ENCODE results near the gene OR52E5. TPM values are rescaled to one million over a fixed set of nuclear protein-coding genes. Genes with fewer than 3 reads are reported as not detected.
A peak's percentile ranks its signal among the peaks of the same experiment; 100 is the strongest.

OR52E5 gene
- not detected for total RNA-seq

DNA sequence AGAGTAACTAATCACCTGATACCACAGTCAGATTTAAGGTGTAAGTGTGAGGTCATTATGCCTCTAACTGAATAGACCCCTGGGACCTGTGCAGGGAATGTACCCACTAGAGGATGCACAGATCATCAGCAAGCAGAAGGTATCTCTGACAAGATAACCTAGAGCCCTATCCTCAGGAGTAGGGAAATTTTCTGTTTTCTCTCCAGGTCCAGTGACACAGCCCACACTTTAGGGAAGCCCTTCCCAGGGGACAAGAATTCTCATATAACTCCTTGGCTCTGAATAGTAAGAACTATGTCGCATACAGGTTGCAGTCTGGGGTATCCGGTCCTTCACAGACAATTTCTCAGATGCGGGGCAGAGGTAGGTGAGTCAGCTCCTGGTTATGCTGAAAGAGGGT, at the start of gene OR52E5:
Gene OR52E5, plus strand, starts transcription at position 301 of the 400 bp plus-strand sequence. CDS start 7,569 bp downstream, outside the sequence.
- Mint-ChIP-seq H3K4me1 (no peaks in the 10 kb centered on the region), H3K9me3 (no peaks in the 10 kb centered on the region), H3K27ac (no peak within 1 kb of the TSS), H3K4me3 (no peak within 1 kb of the TSS), H3K27me3 (peaks cover 22% of the 10 kb centered on the region), H3K36me3 (no peaks in the 10 kb centered on the region)
- DNase-seq = no peak

DNA sequence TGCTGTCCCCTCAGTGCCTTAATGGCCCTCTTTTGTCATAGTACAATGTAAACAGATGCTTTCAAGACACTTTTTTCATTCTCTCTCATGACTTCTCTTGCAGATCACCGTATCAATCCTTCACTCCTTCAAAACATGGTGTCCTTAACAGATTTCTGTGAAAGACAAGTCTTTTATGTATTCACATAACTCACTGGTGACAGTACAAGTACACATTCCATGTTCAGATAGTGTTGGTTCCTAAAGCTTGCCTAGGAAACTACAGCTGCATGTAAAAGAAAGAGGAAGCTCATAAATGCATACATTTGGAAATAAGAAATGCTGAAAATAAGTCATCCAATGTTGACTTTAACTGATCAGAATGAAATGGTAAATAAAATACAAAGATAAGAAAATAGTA, 46.3 kb upstream of the OR52E5 start:
- no peaks in the 10 kb centered on the region for H3K4me1 Mint-ChIP-seq
- no peak for DNase-seq
- H3K27me3 Mint-ChIP-seq = no peaks in the 10 kb centered on the region
- H3K36me3 Mint-ChIP-seq = no peaks in the 10 kb centered on the region
- no peak overlapping the region for H3K4me3 Mint-ChIP-seq
- H3K9me3 Mint-ChIP-seq = peaks cover 1% of the 10 kb centered on the region
- no peak overlapping the region for H3K27ac Mint-ChIP-seq

DNA sequence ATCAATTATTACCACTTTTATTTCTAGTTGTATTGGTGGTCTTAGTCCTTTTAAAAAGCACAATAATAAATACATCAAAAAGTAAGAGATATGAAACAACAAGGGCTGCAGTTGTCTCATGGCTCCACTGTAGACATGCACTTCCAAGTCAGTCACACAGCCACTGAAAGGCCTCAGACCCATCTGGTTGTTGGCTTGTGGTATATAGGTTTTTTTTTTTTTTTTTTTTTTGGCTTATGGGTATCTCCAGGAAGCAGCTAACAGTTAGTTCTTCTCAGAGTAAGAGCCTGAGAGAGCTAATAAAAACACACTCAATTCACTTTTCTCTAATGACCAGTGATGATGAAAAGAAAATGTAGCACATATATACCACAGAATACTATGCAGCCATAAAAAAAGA, 45.3 kb upstream of the OR52E5 start:
- H3K4me1 Mint-ChIP-seq = no peaks in the 10 kb centered on the region
- H3K27me3 Mint-ChIP-seq = peaks cover 4% of the 10 kb centered on the region
- no peak overlapping the region for H3K4me3 Mint-ChIP-seq
- no peak overlapping the region for H3K27ac Mint-ChIP-seq
- H3K9me3 Mint-ChIP-seq = peaks cover 1% of the 10 kb centered on the region
- H3K36me3 Mint-ChIP-seq = no peaks in the 10 kb centered on the region
- no peak for DNase-seq

DNA sequence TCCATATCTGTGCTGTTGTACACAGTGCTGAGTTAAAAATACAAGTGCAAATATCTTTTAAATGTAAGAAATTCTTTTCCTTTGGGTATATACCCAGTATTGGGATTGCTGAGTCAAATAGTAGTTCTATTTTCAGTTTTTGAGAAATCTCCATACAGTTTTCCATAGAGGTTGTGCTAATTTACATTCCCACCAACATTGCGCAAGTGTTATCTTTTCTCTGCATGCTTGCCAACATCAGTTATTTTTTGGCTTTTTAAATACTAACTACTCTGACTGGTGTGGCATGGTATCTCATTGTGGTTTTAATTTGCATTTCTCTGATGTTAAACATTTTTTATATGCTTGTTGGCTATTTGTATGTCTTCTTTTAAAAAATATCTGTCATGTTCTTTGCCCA, 42.0 kb upstream of the OR52E5 start:
- peaks cover 1% of the 10 kb centered on the region for H3K9me3 Mint-ChIP-seq
- no peaks in the 10 kb centered on the region for H3K36me3 Mint-ChIP-seq
- no peak overlapping the region for H3K4me3 Mint-ChIP-seq
- no peak for DNase-seq
- peaks cover 15% of the 10 kb centered on the region for H3K27me3 Mint-ChIP-seq
- no peaks in the 10 kb centered on the region for H3K4me1 Mint-ChIP-seq
- H3K27ac Mint-ChIP-seq = no peak overlapping the region

DNA sequence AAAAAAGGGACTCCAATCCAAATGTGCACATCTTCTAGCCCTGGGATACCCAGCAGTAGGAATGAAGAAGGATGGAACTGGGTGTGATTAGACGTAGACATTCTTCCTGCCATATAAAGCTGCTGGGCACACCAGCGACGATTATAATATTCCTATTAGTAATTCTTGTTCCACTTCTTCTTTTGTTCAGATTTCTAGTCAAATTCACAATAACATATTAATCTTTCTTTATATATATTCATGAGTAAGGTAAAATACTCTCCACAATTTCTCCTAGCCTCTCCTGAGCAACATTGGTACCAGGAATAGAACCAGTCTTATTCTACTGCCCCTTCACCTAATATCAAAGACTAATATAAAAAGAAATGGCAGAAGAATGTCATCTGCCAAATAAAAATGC, 35.4 kb upstream of the OR52E5 start, which contains the start of gene OR52E8:
Gene OR52E8, minus strand, starts transcription at position 101 of the 400 bp plus-strand sequence. Its CDS starts 0 bp downstream, at position 101.
- Mint-ChIP-seq H3K27ac (no peak within 1 kb of the TSS), H3K36me3 (no peaks in the 10 kb centered on the region), H3K4me1 (no peaks in the 10 kb centered on the region), H3K27me3 (peaks cover 12% of the 10 kb centered on the region), H3K9me3 (no peaks in the 10 kb centered on the region), H3K4me3 (no peak within 1 kb of the TSS)
- DNase-seq = no peak

DNA sequence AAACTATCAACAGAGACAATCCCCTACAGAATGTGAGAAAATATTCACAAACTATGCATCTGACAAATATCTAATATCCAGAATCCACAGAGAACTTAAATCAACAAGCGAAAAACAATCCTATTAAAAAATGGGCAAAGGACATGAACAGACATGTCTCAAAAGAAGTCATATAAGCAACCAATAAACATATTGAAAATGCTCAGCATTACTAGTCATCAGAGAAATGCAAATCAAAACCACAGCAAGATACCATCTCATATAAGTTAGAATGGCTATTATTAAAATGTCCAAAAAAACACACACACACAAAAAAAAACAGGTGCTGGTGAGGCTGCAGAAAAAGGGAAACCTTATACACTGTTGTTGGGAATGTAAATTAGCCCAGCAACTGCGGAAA, 27.2 kb upstream of the OR52E5 start:
- H3K27me3 Mint-ChIP-seq = peaks cover 28% of the 10 kb centered on the region
- no peaks in the 10 kb centered on the region for H3K4me1 Mint-ChIP-seq
- H3K27ac Mint-ChIP-seq = no peak overlapping the region
- H3K9me3 Mint-ChIP-seq = peaks cover 2% of the 10 kb centered on the region
- H3K36me3 Mint-ChIP-seq = no peaks in the 10 kb centered on the region
- H3K4me3 Mint-ChIP-seq = no peak overlapping the region
- no peak for DNase-seq

DNA sequence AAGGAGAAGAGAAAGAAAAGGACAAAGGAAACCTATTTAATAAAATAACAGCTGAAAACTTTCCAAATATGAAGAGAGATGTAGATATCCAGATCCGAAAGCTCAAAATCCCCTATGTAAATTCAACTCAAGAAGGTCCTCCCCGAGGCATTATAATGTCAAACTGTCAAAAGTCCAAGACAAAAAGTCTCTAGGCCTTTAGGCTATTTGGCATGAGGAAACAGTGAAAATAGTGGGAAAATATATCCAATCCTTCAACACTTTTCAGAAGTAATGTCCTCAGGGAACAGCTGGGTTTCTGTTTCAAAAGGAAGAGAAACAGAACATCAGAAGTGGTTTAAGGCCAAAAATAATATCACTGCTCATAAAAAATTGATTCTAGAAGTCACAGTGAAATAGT, 14.4 kb upstream of the OR52E5 start:
- no peak for DNase-seq
- H3K9me3 Mint-ChIP-seq = peaks cover under 1% of the 10 kb centered on the region
- no peaks in the 10 kb centered on the region for H3K36me3 Mint-ChIP-seq
- no peak overlapping the region for H3K4me3 Mint-ChIP-seq
- H3K4me1 Mint-ChIP-seq = no peaks in the 10 kb centered on the region
- peaks cover 12% of the 10 kb centered on the region for H3K27me3 Mint-ChIP-seq
- H3K27ac Mint-ChIP-seq = no peak overlapping the region

DNA sequence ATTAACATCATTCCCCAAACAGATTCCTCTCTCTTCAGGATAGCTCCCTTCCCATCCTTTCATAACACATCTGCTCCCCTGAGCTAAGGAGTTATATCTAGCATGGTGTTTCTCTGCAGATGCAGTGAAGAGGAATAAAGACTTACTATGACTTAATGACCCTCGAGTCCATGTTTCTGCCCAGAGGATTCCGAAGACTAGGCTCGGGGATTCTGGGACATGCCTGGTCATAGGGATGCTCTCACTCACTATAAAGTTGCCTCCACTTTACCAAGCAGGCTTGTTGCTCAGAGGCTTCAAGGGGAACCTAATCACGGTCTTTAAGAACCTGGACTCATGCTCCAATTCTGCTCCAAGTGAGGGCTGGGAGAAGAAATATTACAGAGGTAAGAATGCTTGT, 12.7 kb upstream of the OR52E5 start, which contains the start of gene OR52E4:
Gene OR52E4, plus strand, starts transcription at position 301 of the 400 bp plus-strand sequence. CDS start 3,664 bp downstream, outside the sequence.
- H3K27ac Mint-ChIP-seq = no peak within 1 kb of the TSS
- peaks cover 19% of the 10 kb centered on the region for H3K27me3 Mint-ChIP-seq
- no peak for DNase-seq
- H3K9me3 Mint-ChIP-seq = no peaks in the 10 kb centered on the region
- H3K4me1 Mint-ChIP-seq = no peaks in the 10 kb centered on the region
- no peak within 1 kb of the TSS for H3K4me3 Mint-ChIP-seq
- no peaks in the 10 kb centered on the region for H3K36me3 Mint-ChIP-seq

DNA sequence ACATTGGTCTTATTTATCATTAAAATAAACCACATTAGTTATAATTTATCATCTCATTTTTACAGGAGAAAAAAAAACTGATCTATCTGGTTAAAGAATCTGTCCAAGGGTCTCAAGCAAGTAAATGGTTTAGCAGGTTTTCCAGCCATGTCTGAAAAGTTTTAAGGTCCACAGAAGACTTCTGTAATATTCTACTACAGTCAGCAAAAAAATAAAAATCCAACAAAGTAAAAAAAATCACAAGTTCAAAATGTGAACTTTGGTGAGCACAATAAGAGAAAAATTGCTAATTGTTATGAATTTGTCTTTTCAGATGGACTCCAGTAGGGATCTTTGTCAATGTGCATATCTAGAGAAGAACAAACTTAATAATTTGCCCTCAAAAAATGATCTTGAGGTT, 11.3 kb upstream of the OR52E5 start:
- peaks cover 22% of the 10 kb centered on the region for H3K27me3 Mint-ChIP-seq
- no peak overlapping the region for H3K4me3 Mint-ChIP-seq
- no peak for DNase-seq
- no peak overlapping the region for H3K27ac Mint-ChIP-seq
- no peaks in the 10 kb centered on the region for H3K36me3 Mint-ChIP-seq
- no peaks in the 10 kb centered on the region for H3K4me1 Mint-ChIP-seq
- H3K9me3 Mint-ChIP-seq = no peaks in the 10 kb centered on the region

DNA sequence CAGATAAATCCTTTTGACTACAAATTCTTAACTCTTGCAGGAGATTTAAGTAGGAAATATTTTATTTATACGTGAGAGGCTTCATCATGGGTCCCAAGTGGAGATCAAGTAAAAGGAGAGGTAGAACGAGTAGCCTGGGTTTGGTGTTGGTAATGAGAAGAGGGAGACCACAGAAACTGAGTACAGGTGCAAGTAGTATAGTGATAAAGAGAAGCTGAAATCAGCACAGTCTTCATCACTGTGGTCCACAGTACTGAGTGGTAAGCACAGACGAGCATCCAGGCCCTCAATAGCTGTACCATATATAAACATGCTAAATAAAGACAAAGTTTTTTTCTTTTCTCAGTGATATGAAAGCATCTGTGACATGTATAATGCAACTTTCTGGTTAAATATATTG, 5.8 kb upstream of the OR52E5 start:
- DNase-seq = no peak
- H3K27ac Mint-ChIP-seq = no peak overlapping the region
- H3K9me3 Mint-ChIP-seq = no peaks in the 10 kb centered on the region
- H3K36me3 Mint-ChIP-seq = no peaks in the 10 kb centered on the region
- peaks cover 31% of the 10 kb centered on the region for H3K27me3 Mint-ChIP-seq
- no peaks in the 10 kb centered on the region for H3K4me1 Mint-ChIP-seq
- no peak overlapping the region for H3K4me3 Mint-ChIP-seq

DNA sequence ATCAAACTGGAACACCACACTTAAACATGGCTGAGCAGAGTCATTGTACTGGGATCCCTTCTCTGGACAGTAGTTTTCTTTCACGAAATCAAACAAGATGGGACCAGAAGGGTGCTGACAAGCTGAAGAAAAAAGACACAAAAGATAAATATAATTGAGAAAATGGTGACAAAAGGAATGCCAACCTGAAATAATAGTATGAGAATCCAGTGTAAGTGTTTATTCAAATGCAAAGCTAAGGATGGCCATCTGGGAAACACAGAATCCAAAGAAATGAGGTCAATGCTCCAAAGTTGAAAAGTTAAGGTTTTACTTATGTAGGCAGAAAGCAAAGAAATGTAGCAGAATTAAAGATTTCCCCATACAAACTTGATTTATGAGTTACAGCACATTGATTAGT, 5.3 kb upstream of the OR52E5 start:
- peaks cover 26% of the 10 kb centered on the region for H3K27me3 Mint-ChIP-seq
- H3K4me1 Mint-ChIP-seq = no peaks in the 10 kb centered on the region
- no peak for DNase-seq
- no peak overlapping the region for H3K27ac Mint-ChIP-seq
- H3K9me3 Mint-ChIP-seq = no peaks in the 10 kb centered on the region
- H3K36me3 Mint-ChIP-seq = no peaks in the 10 kb centered on the region
- no peak overlapping the region for H3K4me3 Mint-ChIP-seq

DNA sequence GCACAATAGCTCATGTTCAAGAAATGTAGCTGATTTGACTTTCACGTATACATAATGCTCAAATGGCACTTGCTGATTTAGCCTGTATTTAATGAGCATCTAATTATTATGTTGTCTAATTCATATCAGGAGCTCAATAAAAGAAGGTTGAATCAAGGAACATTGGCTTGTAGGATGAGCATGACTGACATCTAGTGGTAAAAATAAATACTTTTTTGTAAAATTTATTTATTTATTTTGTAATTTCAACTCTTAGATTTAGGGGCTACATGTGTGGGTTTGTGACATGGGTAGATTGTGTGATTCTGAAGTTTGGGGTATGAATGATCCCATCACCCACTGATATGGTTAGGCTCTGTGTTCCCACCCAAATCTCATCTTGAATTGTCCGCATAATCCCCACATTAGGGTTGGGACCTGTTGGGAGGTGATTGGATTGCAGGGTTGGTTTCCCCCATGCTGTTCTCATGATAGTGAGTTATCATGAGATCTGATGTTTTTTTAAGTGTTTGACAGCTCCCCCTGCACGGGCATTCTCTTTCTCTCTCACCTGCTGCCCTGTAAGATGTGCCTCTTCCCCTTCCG, 1.7 kb upstream of the OR52E5 start:
- H3K36me3 Mint-ChIP-seq = no peaks in the 10 kb centered on the region
- H3K4me1 Mint-ChIP-seq = no peaks in the 10 kb centered on the region
- no peak for DNase-seq
- no peaks in the 10 kb centered on the region for H3K9me3 Mint-ChIP-seq
- H3K27ac Mint-ChIP-seq = no peak overlapping the region
- peaks cover 31% of the 10 kb centered on the region for H3K27me3 Mint-ChIP-seq
- no peak overlapping the region for H3K4me3 Mint-ChIP-seq

DNA sequence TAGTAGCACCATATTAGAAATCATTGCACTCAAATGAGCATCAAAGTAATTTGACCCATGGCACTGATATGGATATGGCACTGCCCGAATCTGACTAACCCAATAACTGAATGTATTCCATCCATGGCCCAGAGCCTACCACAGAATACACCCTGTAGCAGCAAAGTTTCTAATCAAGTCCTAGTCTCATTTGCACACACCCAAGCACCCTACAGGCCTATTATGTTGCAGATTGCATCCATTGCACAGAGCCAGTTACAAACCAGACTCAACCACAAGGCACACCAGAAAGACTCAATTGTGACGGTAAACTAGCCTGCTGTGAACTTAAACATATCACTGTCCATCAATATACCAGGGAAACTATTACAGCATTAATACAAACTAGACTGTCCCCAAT, 6.5 kb downstream of the OR52E5 start:
- Mint-ChIP-seq H3K36me3 (no peaks in the 10 kb centered on the region), H3K4me3 (no peak overlapping the region), H3K27me3 (peaks cover 9% of the 10 kb centered on the region), H3K27ac (no peak overlapping the region), H3K4me1 (no peaks in the 10 kb centered on the region), H3K9me3 (no peaks in the 10 kb centered on the region)
- DNase-seq = no peak

DNA sequence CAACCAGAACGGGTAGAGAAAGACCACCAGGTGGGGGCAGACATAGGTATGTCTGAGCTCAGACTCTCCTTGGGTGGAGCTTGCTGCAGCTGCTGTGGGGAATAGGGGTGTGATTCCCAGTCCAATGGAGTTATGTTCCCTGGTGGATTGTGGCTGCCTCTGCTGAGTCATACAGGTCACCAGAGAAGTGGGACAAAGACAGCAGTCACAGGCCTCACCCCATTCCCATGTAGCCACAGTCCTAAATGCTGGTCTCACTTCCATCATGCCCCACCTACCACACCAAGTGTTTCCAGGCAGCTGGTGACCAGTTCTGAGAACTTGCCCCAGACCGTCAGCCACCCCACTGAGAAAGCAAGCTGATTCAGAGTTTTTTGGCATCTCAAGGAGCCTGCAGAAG, 17.5 kb downstream of the OR52E5 start:
- no peak overlapping the region for H3K27ac Mint-ChIP-seq
- DNase-seq = no peak
- H3K27me3 Mint-ChIP-seq = peaks cover 32% of the 10 kb centered on the region
- no peak overlapping the region for H3K4me3 Mint-ChIP-seq
- no peaks in the 10 kb centered on the region for H3K9me3 Mint-ChIP-seq
- no peaks in the 10 kb centered on the region for H3K4me1 Mint-ChIP-seq
- no peaks in the 10 kb centered on the region for H3K36me3 Mint-ChIP-seq

DNA sequence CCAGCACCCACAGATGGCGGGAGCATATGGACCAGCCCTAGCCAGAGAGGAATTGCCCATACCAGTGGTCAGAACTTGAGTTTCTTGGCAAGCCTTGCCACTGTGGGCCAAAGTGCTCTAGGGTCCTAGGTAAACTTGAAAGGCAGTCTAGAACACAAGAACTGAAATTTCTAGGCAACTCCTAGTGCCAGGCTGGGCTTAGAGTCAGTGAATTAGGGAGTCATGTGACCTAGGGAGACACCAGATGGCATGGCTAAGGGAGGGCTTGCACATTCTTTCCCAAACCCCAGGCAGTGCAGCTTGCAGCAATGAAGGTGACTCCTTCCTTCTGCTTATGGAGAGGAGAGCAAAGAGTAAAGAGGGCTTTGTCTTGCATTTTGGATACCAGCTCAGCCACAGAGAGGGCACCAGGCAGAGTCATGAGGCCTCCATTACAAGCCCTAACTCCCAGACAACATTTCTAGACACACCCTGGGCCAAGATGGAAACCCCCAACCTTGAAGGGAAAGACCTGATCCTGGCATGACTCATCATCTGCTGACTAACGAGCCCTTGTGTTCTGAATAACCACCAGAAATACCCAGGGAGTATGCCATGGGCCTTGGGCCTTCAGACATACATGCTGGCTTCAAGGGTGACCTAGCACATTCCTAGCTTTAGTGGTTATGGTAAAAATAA, 29.9 kb downstream of the OR52E5 start:
- H3K27ac Mint-ChIP-seq = no peak overlapping the region
- H3K36me3 Mint-ChIP-seq = no peaks in the 10 kb centered on the region
- H3K27me3 Mint-ChIP-seq = no peaks in the 10 kb centered on the region
- H3K4me3 Mint-ChIP-seq = no peak overlapping the region
- DNase-seq = peak; percentile 14
- peaks cover 3% of the 10 kb centered on the region for H3K4me1 Mint-ChIP-seq
- H3K9me3 Mint-ChIP-seq = peaks cover 20% of the 10 kb centered on the region

DNA sequence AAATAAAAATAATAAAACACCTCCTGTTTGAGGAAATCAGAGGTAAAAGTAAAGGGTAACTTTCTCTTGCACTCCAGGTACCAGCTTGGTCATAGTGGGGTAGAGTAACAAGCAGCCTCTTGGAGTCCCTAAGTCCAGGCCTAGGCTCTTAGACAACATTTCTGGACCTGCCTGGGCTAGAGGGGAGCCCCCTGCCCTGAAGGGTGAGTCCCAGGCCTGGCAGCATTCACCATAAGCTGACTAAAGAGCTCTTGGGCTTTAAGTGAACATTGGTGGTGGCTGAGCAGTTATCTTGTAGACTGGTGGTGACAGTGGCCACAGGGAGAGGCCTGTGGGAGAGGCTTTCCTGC, 30.4 kb downstream of the OR52E5 start:
- Mint-ChIP-seq H3K9me3 (peaks cover 23% of the 10 kb centered on the region), H3K27me3 (no peaks in the 10 kb centered on the region), H3K36me3 (no peaks in the 10 kb centered on the region), H3K4me1 (peaks cover 3% of the 10 kb centered on the region), H3K27ac (no peak overlapping the region), H3K4me3 (no peak overlapping the region)
- no peak for DNase-seq
